HG03439 (cell line): ENCODE data around the gene BRME1.

ENCODE experiments used
- ATAC-seq: cut with Tn5 transposase; IDR thresholded peaks from one replicate; pipeline ENCODE4 v1.9.1; 2021; ENCODE audit warnings: mild to moderate bottlenecking, moderate library complexity; ENCODE audit not compliant: unreplicated experiment

Gene BRME1

GRCh38 chr19:13833330-13834243, 72.3 kb downstream of the BRME1 start:
- ATAC-seq: peak; percentile 60
